Measurements from ENCODE around the gene ERP44.
A peak's percentile ranks its signal among the peaks of the same experiment; 100 is the strongest.
"Not testable (repeated sequence)": the region's sequence is repeated elsewhere in the genome, so short reads cannot be mapped to it uniquely, and the experiment has no call there.

ERP44 gene

GRCh38 chr9:100067990-100068389, 30.8 kb downstream of the ERP44 start:
- DNase-seq (ENCODE audit: low read depth in 3 of 3), result not testable (repeated sequence)

GRCh38 chr9:100066539-100066938, 32.3 kb downstream of the ERP44 start:
- DNase-seq (ENCODE audit: low read depth in 3 of 3), result no peak

- no peak for DNase-seq (ENCODE audit: low read depth in 3 of 3)
These were observed 33.8 kb downstream of the ERP44 start for GRCh38 chr9:100064872-100065581.

- no peak for DNase-seq (ENCODE audit: low read depth in 3 of 3)
These were observed 35.6 kb downstream of the ERP44 start for GRCh38 chr9:100063185-100063584.

- DNase-seq (ENCODE audit: low read depth in 3 of 3), result not testable (repeated sequence)
These were observed 36.1 kb downstream of the ERP44 start for GRCh38 chr9:100062683-100063082.

GRCh38 chr9:100058699-100059579, 39.9 kb downstream of the ERP44 start:
- DNase-seq (ENCODE audit: low read depth in 3 of 3), result no peak

- no peak for DNase-seq (ENCODE audit: low read depth in 3 of 3)
These were observed 41.2 kb downstream of the ERP44 start for GRCh38 chr9:100057624-100058023.

- DNase-seq (ENCODE audit: low read depth in 3 of 3), result no peak
These were observed 42.2 kb downstream of the ERP44 start for GRCh38 chr9:100056561-100056960.

GRCh38 chr9:100052375-100052774, 46.4 kb downstream of the ERP44 start:
- no peak for DNase-seq (ENCODE audit: low read depth in 3 of 3)

- no peak for DNase-seq (ENCODE audit: low read depth in 3 of 3)
These were observed 49.2 kb downstream of the ERP44 start for GRCh38 chr9:100049551-100049950.

GRCh38 chr9:100038472-100038871, 60.3 kb downstream of the ERP44 start:
- DNase-seq (ENCODE audit: low read depth in 3 of 3), result no peak

GRCh38 chr9:100033877-100034551, 64.8 kb downstream of the ERP44 start:
- DNase-seq (ENCODE audit: low read depth in 3 of 3), result no peak

GRCh38 chr9:100030548-100030947, 68.3 kb downstream of the ERP44 start:
- DNase-seq (ENCODE audit: low read depth in 3 of 3), result no peak

- DNase-seq (ENCODE audit: low read depth in 3 of 3), result no peak
These were observed 69.5 kb downstream of the ERP44 start for GRCh38 chr9:100029251-100029650.

GRCh38 chr9:100028201-100028784, 70.5 kb downstream of the ERP44 start:
- peak; percentile 39 to 60 (median 53) for DNase-seq (ENCODE audit: low read depth in 3 of 3)

GRCh38 chr9:100027543-100027942, 71.3 kb downstream of the ERP44 start:
- DNase-seq (ENCODE audit: low read depth in 3 of 3), result no peak

- no peak for DNase-seq (ENCODE audit: low read depth in 3 of 3)
These were observed 76.9 kb downstream of the ERP44 start for GRCh38 chr9:100021931-100022330.

GRCh38 chr9:100020121-100020795, 78.5 kb downstream of the ERP44 start:
- no peak for DNase-seq (ENCODE audit: low read depth in 3 of 3)

- no peak for DNase-seq (ENCODE audit: low read depth in 3 of 3)
These were observed 79.3 kb downstream of the ERP44 start for GRCh38 chr9:100019541-100019940.

GRCh38 chr9:100014846-100015245, 84.0 kb downstream of the ERP44 start:
- no peak for DNase-seq (ENCODE audit: low read depth in 3 of 3)

GRCh38 chr9:100013573-100013972, 85.2 kb downstream of the ERP44 start:
- DNase-seq (ENCODE audit: low read depth in 3 of 3), result no peak

All from stimulated activated CD4-positive, alpha-beta T cell treated with anti-CD3 and anti-CD28 coated beads, TNF-alpha, amount 100 ng/mL, for 24 hours (primary cell).